Endothelial cell of umbilical vein (primary cell): ENCODE measurements around the gene PAFAH2. TPM values are rescaled to one million over a fixed set of nuclear protein-coding genes. Genes with fewer than 3 reads are reported as not detected.

Experiments used
- BruUV-seq: library from RNA; stranded (reverse); fragments of 400-500 nt; replicated peaks from 2 replicates; lab custom pipeline; 2021; lab: Mats Ljungman, UMichigan
- CTCF ChIA-PET: fragments of 300-600, 350-600 bp; sonication (Branson Sonifier 250); formaldehyde crosslinking; loops from one replicate; lab custom pipeline; 2021; ENCODE audit warnings: antibody characterized with exemption, inconsistent platforms; lab: Charles Lee
- POLR2A ChIA-PET: fragments of 300-600, 350-600 bp; sonication (Branson Sonifier 250); formaldehyde crosslinking; loops from one replicate; lab custom pipeline; 2021; ENCODE audit warnings: antibody characterized with exemption, inconsistent platforms; lab: Charles Lee
- DNase-seq: peaks from one replicate; pipeline ENCODE4 v3.0.0-alpha.2; 2011; ENCODE audit warnings: low read depth, low spot score
- FAIRE-seq: peaks from 2 replicates; lab custom pipeline; 2011; peaks lifted over from hg19 to GRCh38; lab: Jason Lieb, UNC
- H2AFZ ChIP-seq: 2 replicates; pipeline ENCODE4 v1.6.0; 2012; ENCODE audit warnings: low read depth, low read length, control low read depth, inconsistent platforms
- H3K27ac ChIP-seq: 2 replicates; pipeline ENCODE4 v1.5.1; 2011; ENCODE audit warnings: low read depth, mild to moderate bottlenecking, control low read depth, low read length, moderate library complexity; ENCODE audit not compliant: insufficient read depth
- H3K27me3 ChIP-seq, 2 experiments: 2 replicates each; pipeline versions ENCODE4 v1.6.0 to v1.6.1; 2011; ENCODE audit warnings: low read length in 2 of 2, mixed read lengths in 1 of 2; ENCODE audit not compliant: control insufficient read depth in 2 of 2, insufficient read depth in 2 of 2
- H3K36me3 ChIP-seq, 2 experiments: 2 replicates in 1 of 2; 3 replicates in 1 of 2; pipeline ENCODE4 v1.5.1; 2011; ENCODE audit warnings: low read length in 2 of 2, mild to moderate bottlenecking in 1 of 2, moderate library complexity in 1 of 2; ENCODE audit not compliant: control insufficient read depth in 2 of 2, insufficient read depth in 2 of 2; ENCODE audit errors: extremely low read depth in 1 of 2
- H3K4me1 ChIP-seq: 3 replicates; pipeline ENCODE4 v1.5.1; 2011; ENCODE audit warnings: mild to moderate bottlenecking, low read length; ENCODE audit not compliant: control insufficient read depth, insufficient read depth; ENCODE audit errors: extremely low read depth
- H3K4me2 ChIP-seq: 2 replicates; pipeline ENCODE4 v1.6.1; 2011; ENCODE audit warnings: low read length, control low read depth, mixed read lengths; ENCODE audit not compliant: insufficient read depth
- H3K4me3 ChIP-seq, 3 experiments: fragments of 200-600 bp in 1 of 3; sonication (generic), shearing (Covaris generic) in 1 of 3; replicated peaks in 1 of 3; 2 replicates each; pipeline ENCODE4 v1.5.1; 2011 to 2016; ENCODE audit warnings: control low read depth in 3 of 3, low read length in 3 of 3, mild to moderate bottlenecking in 2 of 3, inconsistent platforms in 1 of 3, low read depth in 1 of 3, moderate library complexity in 1 of 3; ENCODE audit not compliant: insufficient read depth in 1 of 3
- H3K79me2 ChIP-seq: 2 replicates; pipeline ENCODE4 v1.6.0; 2012; ENCODE audit warnings: low read length, inconsistent platforms; ENCODE audit not compliant: control insufficient read depth, insufficient read depth
- H3K9ac ChIP-seq: replicated peaks from 2 replicates; pipeline ENCODE3; 2011; ENCODE audit warnings: low read length, control low read depth; ENCODE audit not compliant: insufficient read depth; ENCODE audit errors: extremely low read depth
- H3K9me1 ChIP-seq: replicated peaks from 3 replicates; pipeline ENCODE4 v1.6.0; 2011; ENCODE audit warnings: mild to moderate bottlenecking, low read length; ENCODE audit not compliant: control insufficient read depth, insufficient read depth; ENCODE audit errors: extremely low read depth
- H3K9me3 ChIP-seq: replicated peaks from 2 replicates; pipeline ENCODE4 v1.5.1; 2012; ENCODE audit warnings: low read length, inconsistent platforms; ENCODE audit not compliant: control insufficient read depth, insufficient read depth
- H4K20me1 ChIP-seq: replicated peaks from 2 replicates; pipeline ENCODE3; 2011; ENCODE audit warnings: mild to moderate bottlenecking, low read length; ENCODE audit not compliant: control insufficient read depth, insufficient read depth; ENCODE audit errors: extremely low read depth
- CTCF ChIP-seq, 2 donors: IDR thresholded peaks; 1 replicate in 1 of 2; 2 replicates in 1 of 2; pipeline ENCODE4 v1.5.1; 2011; ENCODE audit warnings: low read length in 2 of 2, mild to moderate bottlenecking in 2 of 2, moderate library complexity in 2 of 2, control low read depth in 1 of 2, inconsistent platforms in 1 of 2, low read depth in 1 of 2; ENCODE audit not compliant: insufficient read depth in 1 of 2; ENCODE audit errors: extremely low read depth in 1 of 2
- EZH2 ChIP-seq: IDR thresholded peaks from 2 replicates; pipeline ENCODE4 v1.6.1; 2012; ENCODE audit warnings: borderline replicate concordance, low read depth, mild to moderate bottlenecking, moderate library complexity, low read length, inconsistent platforms; ENCODE audit not compliant: severe bottlenecking
- FOS ChIP-seq: IDR thresholded peaks from 2 replicates; pipeline ENCODE4 v1.6.1; 2011; ENCODE audit warnings: mild to moderate bottlenecking, low read length, moderate library complexity, borderline replicate concordance; ENCODE audit not compliant: insufficient read depth
- GATA2 ChIP-seq: IDR thresholded peaks from 2 replicates; pipeline ENCODE4 v1.7.0; 2011; ENCODE audit warnings: low read depth, mild to moderate bottlenecking, moderate library complexity, mixed read lengths, low read length; ENCODE audit not compliant: insufficient read length, insufficient read depth
- JUN ChIP-seq: IDR thresholded peaks from 2 replicates; pipeline ENCODE4 v1.6.1; 2011; ENCODE audit warnings: borderline replicate concordance, low read depth; ENCODE audit not compliant: insufficient read length, insufficient read depth
- MYC ChIP-seq: IDR thresholded peaks from one replicate; pipeline ENCODE4 v1.6.1; 2011; ENCODE audit warnings: mild to moderate bottlenecking, low read depth, low read length
- POLR2A ChIP-seq: IDR thresholded peaks from 2 replicates; pipeline ENCODE4 v1.6.1; 2012; ENCODE audit warnings: low read depth, mild to moderate bottlenecking, control low read depth, low read length
- POLR2AphosphoS5 ChIP-seq: IDR thresholded peaks from 2 replicates; pipeline ENCODE4 v1.6.1; 2012; ENCODE audit warnings: low read depth, mild to moderate bottlenecking, control low read depth, low read length, moderate library complexity; ENCODE audit not compliant: insufficient read depth
- dilution Hi-C: fragments of 300-500 bp; cut with MboI; formaldehyde crosslinking; loops from one replicate; pipeline ENCODE4 v1.15.0; 2019; ENCODE audit warnings: low sequenced_read_pairs; ENCODE audit not compliant: extremely low pct_ligation_motif_present
- intact Hi-C: fragments of 100-400 bp; cut with micrococcal nuclease; formaldehyde crosslinking; loops from one replicate; pipeline ENCODE4 v1.10.0; 2022
- polyA plus RNA-seq, 4 experiments: library from polyadenylated mRNA; depleted of rRNA in 3 of 4; stranded (reverse) in 3 of 4; unstranded in 1 of 4; fragments of >200 nt; gene quantifications; 2 replicates each; pipeline versions ENCODE4 v1.2.1 to v1.2.3, GENCODE V29; 2011 to 2012; ENCODE audit warnings: missing spikeins in 1 of 4
- total RNA-seq: library from RNA; stranded (reverse); gene quantifications from 2 replicates; pipeline ENCODE4 v1.2.3, GENCODE V29; 2021
- TF ChIP-seq, protein P1 (sequence below): IDR thresholded peaks from 2 replicates; pipeline ENCODE4 v1.6.1; 2011; ENCODE audit not compliant: insufficient read depth, insufficient read length

PAFAH2 gene
- total and polyA plus RNA-seq, 2 donors (not counting 3 experiments of a cell fraction or from before 2014, with no cell fraction given) = 6.0 to 6.9 TPM

GRCh38 chr1:26044414-26044813, 46.6 kb upstream of the PAFAH2 start:
- no peak overlapping the region for H3K9ac ChIP-seq
- DNase-seq = no peak
- no peaks in the 10 kb centered on the region for H3K36me3 ChIP-seq
- H3K9me3 ChIP-seq = no peaks in the 10 kb centered on the region
- no TSS peak for BruUV-seq
- CTCF ChIA-PET = interaction anchor here (0.7 to 2.9 kb wide), 7 partner anchors 8 to 277 kb away, joined by 3 to 11 read pairs (median 4); no protein-coding TSS in a partner anchor
- no peak overlapping the region for H3K4me2 ChIP-seq
- dilution Hi-C loops = no loop called here
- no peaks in the 10 kb centered on the region for H3K9me1 ChIP-seq
- TF ChIP-seq EZH2 (no peak), CTCF (IDR thresholded peaks at IDR 0.05; ENCODE audit: extremely low read depth in 1 of 2, insufficient read depth in 1 of 2, low read depth in 1 of 2, low read length in 2 of 2) (no peak), GATA2 (no peak), FOS (no peak), POLR2AphosphoS5 (no peak), POLR2A (no peak), MYC (no peak), JUN (no peak)
- TF ChIP-seq, protein P1, sequence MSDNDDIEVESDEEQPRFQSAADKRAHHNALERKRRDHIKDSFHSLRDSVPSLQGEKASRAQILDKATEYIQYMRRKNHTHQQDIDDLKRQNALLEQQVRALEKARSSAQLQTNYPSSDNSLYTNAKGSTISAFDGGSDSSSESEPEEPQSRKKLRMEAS = no peak
- no peaks in the 10 kb centered on the region for H3K4me1 ChIP-seq
- intact Hi-C loops = no loop called here
- POLR2A ChIA-PET = no interaction called here
- peaks cover 47 to 50% of the 10 kb centered on the region in 2 experiments for H3K27me3 ChIP-seq
- no peaks in the 10 kb centered on the region for H4K20me1 ChIP-seq
- no peak overlapping the region for H2AFZ ChIP-seq
- no peaks in the 10 kb centered on the region for H3K79me2 ChIP-seq
- no peak overlapping the region for H3K27ac ChIP-seq
- H3K4me3 ChIP-seq = no peak overlapping the region
- no peak for FAIRE-seq
